ENCODE data around the gene PCDH7.

DNA sequence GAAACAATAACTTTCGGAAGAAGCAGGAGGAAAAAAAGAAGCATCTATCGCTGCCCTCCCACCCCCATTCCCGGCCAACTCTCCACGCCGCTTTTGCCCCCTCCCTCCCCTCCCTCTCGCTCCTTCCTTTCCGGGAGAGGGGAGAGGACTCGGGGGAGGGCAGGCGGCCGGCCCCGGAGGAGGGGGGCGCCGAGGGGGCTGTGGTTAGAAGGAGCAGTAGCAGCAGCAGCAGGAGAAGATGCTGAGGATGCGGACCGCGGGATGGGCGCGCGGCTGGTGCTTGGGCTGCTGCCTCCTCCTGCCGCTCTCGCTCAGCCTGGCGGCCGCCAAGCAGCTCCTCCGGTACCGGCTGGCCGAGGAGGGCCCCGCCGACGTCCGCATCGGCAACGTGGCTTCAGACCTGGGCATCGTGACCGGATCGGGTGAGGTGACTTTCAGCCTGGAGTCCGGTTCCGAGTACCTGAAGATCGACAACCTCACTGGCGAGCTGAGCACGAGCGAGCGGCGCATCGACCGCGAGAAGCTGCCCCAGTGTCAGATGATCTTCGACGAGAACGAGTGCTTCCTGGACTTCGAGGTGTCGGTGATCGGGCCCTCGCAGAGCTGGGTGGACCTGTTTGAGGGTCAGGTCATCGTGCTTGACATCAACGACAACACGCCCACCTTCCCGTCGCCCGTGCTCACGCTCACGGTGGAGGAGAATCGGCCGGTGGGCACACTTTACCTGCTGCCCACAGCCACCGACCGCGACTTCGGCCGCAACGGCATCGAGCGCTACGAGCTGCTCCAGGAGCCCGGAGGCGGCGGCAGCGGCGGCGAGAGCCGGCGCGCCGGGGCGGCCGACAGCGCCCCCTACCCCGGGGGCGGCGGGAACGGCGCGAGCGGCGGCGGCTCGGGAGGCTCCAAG is 1.3 kb downstream of the PCDH7 start:
- TF ChIP-seq, protein P1, sequence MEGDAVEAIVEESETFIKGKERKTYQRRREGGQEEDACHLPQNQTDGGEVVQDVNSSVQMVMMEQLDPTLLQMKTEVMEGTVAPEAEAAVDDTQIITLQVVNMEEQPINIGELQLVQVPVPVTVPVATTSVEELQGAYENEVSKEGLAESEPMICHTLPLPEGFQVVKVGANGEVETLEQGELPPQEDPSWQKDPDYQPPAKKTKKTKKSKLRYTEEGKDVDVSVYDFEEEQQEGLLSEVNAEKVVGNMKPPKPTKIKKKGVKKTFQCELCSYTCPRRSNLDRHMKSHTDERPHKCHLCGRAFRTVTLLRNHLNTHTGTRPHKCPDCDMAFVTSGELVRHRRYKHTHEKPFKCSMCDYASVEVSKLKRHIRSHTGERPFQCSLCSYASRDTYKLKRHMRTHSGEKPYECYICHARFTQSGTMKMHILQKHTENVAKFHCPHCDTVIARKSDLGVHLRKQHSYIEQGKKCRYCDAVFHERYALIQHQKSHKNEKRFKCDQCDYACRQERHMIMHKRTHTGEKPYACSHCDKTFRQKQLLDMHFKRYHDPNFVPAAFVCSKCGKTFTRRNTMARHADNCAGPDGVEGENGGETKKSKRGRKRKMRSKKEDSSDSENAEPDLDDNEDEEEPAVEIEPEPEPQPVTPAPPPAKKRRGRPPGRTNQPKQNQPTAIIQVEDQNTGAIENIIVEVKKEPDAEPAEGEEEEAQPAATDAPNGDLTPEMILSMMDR (IDR thresholded peaks at IDR 0.05): peak; percentile 32
- TF ChIP-seq GATA2 (CRISPR knock-in tag; IDR thresholded peaks at IDR 0.05) (no peak), TAF1 (IDR thresholded peaks at IDR 0.05; ENCODE audit: borderline replicate concordance, low read depth, low read length) (no peak), NRF1 (IDR thresholded peaks at IDR 0.05; ENCODE audit: low read depth, low read length) (no peak), RAD21 (IDR thresholded peaks at IDR 0.05; ENCODE audit: low read length) (no peak), POLR2AphosphoS5 (IDR thresholded peaks at IDR 0.05; ENCODE audit: low read depth, low read length) (no peak), CHD2 (IDR thresholded peaks at IDR 0.05; ENCODE audit: low read length, partially characterized antibody) (no peak), ELF1 (IDR thresholded peaks at IDR 0.05) (no peak)
- TF ChIP-seq, protein P2, sequence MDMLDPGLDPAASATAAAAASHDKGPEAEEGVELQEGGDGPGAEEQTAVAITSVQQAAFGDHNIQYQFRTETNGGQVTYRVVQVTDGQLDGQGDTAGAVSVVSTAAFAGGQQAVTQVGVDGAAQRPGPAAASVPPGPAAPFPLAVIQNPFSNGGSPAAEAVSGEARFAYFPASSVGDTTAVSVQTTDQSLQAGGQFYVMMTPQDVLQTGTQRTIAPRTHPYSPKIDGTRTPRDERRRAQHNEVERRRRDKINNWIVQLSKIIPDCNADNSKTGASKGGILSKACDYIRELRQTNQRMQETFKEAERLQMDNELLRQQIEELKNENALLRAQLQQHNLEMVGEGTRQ (IDR thresholded peaks at IDR 0.05; ENCODE audit: borderline replicate concordance, low read depth, low read length): no peak

Measured in SK-N-SH (cell line).